NCI-H524 (cell line): ENCODE measurements around the gene CLIC3.

Source experiments
- DNase-seq, 2 experiments: peaks; one replicate each; lab custom pipeline; 2025; lab: John Stamatoyannopoulos, UW

CLIC3 gene

DNA sequence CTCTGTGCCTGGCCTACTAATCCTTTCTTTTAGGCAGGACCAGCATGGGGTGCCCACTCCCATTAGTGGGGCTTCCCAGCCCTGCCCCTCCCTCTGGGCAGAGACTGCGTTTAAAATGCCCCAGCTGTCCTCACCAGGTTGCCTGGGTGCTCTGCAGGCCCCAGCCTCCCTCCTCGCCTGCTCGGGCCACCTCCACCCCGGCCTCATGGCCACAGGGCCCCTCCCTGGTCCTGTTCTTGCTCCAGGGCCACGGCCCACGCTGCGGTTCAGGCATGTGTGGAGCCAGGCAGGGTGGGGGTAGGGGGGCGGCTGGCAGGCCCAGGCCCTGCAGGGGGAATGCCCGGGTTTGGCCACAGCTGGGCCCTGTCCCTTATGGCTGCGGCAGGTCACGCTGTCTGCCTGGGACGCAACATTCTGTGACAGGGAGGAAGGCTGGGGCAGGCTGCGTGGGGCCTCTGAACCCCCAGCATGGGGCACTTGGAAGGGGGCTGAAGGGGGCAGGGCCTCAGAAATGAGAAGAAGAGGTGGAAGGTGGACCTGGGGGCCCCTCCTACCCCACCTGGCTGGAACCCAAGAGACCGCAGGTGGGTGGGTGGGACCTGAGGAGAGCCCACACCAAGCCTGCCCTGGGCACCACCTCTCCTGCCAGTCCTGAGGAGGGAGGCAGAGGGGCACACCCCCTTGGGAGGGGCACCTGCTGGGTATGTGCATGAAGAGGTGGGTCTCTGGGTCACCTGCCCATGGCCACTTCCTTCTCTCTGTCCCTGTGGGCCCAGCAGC lies 44.6 kb downstream of the CLIC3 start, which contains the start of gene LCN12:
Gene LCN12, plus strand, starts transcription at position 733 of the 780 bp plus-strand sequence. CDS start 55 bp downstream, outside the sequence.
- DNase-seq: no peak

DNA sequence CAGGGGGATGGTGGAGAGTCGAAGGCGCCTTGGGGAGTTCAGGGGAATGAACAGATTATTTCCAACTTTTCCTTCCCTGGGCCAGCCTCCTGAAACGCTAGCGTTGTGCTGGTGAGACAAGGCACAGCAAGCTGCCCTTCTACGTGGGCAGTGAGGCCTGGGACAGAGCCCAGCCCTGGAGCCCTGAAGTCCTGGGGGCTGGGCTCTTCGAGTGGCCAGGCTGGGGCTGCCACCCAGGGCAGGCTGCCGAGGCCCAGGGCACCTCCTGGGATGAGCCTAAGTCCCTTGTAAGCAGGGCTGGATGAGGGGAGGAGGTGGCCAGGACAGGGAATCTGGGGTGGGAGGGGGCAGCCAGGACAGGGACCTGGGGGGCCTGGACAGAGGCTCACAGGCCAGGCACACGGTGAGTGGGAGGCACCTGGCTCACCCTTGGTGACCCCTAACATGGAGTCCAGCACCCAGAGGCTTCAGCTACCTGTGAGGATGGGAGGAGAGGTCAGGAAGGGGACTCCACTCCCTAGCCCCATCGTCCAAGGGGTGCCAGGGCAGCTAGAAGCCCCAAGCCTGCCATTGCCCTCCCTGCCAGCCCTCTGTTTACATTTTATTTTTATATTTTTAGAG lies 45.6 kb downstream of the CLIC3 start:
- no peak for DNase-seq

DNA sequence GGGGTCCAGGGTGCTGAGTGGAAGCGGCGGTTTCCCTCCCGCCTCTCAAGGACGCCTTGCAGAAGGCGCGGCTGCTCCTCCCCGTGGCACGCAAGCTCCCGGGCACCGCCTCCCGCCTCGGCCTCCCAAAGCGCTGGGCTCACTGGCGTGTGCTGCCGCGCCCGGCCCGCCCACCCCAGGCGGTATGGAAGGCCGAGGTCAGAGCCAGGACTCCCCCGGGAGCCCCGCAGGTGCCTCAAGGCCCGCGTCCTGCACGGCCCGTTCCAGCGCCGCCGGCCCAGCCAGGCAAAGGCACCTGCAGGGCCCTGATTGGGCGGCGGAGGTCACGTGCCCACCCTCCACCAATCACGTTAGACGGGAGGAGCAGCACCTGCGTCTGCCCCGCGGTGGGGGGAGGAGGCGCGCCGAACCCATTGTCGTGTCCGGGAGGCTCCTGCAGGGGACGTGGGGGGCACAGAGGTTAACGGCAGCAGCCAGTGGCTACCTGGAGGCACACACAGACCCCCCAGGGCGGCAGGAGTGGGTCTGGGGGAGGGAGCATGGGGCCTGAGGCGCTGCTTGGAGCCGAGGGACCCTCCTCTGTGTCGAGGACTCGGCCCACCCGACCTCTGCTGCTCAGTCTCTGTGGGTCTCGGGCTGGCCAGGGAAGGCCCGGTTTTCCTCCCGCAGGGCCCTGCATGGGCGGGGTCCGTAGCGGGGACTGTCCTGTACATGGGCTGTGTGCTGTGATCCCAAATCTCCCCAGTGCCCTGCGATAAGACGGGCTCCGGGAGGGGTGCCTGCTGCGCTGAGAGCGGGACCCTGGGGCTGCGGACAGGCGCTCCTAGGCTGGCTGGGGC lies 46.3 kb downstream of the CLIC3 start:
- DNase-seq: peak; percentile 94 to 96

DNA sequence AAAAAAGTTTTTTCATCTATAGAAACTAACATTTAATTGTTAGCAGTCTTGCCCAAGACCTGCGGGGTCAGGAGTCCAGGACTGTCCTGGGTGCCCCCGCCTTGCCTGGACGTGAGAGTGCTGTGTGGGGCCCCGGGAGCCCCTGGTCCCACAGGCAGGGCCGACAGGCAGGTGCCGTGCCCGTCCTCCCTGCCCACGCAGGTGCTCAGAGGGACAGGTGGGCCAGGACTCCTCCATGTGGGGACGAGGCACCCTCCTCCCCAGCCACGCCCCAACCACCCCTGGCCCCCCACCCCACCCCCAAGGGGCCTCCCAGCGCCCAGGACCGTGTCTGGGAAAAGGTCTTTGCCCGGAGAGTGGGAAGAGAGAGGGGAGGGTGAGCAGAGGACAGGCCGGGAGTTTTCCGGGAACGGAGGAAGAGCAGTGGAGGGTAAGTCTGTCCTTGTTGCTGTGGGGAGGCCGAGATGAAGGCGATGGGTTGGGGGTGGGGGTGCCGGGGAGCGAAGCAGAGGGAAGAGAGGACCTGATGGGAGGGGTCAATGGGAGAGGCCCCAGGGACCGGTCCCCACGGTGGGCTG lies 47.0 kb downstream of the CLIC3 start:
- no peak for DNase-seq

DNA sequence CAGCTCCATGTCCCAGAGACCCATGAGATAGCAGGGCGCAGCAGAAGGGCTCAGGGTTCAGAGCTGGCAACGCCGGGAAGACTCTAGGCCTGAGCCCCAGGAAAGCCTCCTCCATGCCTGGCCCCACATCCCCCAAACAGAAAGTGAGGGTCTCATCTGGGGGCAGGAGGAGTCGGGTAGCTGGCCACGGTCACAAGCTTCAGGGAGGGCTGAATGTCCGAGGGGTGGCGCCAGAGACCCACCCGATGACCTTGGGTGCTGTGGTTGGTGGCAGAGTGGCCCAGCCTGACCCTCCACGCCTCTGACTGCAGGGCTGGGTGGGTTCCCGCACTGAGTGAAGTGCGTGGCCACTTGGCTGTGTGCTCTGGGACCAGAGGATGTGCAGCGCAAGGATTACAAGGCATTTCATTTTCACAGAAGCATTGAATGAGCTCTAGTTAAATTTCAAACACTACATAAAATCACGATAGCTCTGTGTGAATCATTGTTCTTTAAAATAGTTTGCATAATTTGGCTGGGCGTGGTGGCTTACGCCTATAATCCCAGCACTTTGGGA lies 48.3 kb downstream of the CLIC3 start:
- DNase-seq: peak in 1 of 2 experiments; percentile 48

DNA sequence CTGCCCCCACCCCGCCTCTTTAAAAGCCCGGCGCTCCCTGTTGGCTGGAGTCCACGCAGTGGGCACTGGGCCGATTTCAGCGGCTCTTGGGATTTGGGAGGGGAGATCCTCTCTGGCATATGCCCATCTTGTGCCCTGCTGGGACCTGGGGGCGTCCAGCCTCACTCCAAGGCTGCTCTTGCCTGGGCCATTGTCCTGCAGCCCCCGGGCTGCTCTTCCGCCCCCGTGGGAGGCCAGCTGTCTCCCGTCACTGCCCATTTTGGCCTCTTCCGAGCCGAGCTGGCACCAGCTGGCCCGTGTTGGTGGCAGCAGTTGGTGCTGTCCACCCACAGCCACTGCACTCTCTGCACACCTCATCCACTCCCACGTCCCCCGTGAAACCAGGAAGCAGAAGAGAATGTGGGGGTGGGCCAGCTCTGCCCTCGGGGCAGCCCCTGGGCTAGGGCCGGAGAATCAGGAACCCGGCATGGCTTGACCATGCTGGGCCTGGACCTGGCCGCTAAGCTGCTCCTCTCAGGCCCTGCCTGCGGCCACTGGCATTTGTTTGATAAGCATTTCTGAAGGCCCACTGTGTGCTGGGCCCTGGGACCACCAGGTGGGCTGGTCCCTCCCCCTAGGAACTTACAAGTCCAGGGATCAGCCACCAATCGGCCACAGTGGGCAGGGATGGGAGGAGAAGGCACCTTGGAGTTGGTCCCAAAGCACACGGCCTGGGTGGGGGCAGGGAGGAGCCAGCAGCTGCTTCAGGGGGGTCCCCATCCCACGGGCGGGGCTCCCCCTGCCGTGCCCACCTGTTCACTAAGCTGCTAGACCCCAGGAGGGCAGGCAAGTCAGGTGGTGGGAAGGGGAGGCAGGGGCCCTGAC lies 49.1 kb downstream of the CLIC3 start:
- DNase-seq: no peak

DNA sequence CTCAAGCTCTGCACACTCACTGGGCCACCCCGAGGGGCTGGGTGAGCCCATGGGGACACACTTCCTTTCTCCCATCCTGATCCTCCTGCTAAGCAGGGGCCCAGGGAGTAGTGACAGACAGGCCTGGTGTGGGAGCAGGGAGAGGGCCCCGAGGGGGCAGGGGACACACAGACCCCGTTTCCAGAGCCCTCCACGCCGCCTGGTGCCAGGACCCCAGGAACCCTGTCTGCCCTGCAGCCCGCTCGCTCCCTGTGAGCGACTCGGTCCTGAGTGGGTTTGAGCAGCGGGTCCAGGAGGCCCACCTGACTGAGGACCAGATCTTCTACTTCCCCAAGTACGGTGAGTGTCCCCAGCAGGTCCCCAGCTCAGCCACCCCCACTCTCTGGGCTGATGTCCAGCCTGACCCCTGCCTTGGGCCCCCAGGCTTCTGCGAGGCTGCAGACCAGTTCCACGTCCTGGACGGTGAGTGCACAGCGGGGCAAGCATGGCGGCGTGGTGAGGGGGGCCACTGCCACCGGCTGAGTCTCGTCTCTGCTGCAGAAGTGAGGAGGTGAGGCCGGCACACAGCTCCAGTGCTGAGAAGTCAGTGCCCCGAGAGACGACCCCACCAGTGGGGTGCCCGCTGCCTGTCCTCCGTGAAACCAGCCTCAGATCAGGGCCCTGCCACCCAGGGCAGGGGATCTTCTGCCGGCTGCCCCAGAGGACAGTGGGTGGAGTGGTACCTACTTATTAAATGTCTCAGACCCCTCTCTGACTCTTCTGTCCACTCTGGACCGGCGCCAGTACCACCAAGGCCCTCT lies 49.9 kb downstream of the CLIC3 start:
- DNase-seq: no peak

DNA sequence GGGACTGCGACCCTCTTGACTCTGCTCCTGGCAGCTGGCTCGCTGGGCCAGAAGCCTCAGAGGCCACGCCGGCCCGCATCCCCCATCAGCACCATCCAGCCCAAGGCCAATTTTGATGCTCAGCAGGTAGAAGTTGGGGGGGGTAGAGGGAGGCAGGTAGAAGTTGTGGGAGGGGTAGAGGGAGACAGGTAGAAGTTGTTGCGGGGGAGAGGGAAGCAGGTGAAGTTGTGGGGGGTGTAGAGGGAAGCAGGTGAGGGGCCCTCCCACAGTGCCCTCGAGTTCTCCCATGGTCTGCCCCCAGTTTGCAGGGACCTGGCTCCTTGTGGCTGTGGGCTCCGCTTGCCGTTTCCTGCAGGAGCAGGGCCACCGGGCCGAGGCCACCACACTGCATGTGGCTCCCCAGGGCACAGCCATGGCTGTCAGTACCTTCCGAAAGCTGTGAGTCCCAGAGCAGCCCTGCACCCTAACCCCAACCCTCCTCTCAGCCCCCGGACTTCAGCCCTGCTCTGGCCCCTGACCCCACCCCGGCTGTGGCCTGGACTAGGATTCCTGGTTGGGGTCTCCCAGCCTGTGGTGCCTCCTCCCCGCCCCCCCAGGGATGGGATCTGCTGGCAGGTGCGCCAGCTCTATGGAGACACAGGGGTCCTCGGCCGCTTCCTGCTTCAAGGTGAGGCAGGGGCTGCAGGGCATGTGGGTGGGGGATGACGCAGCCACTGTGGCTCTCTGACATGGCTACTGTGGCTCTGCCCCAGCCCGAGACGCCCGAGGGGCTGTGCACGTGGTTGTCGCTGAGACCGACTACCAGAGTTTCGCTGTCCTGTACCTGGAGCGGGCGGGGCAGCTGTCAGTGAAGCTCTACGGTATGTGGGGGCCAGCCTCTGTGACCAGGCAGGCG lies 50.8 kb downstream of the CLIC3 start:
- DNase-seq: peak in 1 of 2 experiments; percentile 33
